CD4-positive, alpha-beta memory T cell (primary cell): ENCODE measurements around the gene NEMP2. TPM values are rescaled to one million over a fixed set of nuclear protein-coding genes. Genes with fewer than 3 reads are reported as not detected.

ENCODE experiments used
- CTCF ChIA-PET: fragments of 350-600 bp; sonication (Branson Sonifier 250); formaldehyde crosslinking; loops from one replicate; lab custom pipeline; 2021; ENCODE audit warnings: inconsistent platforms; ENCODE audit not compliant: partially characterized antibody; lab: Charles Lee
- POLR2A ChIA-PET: fragments of 350-600 bp; sonication (Branson Sonifier 250); formaldehyde crosslinking; loops from one replicate; lab custom pipeline; 2021; ENCODE audit not compliant: partially characterized antibody; lab: Charles Lee
- DNase-seq, 5 donors: peaks; one replicate each; pipeline versions ENCODE4 v3.0.0 to v3.0.0-alpha.2; 2020 to 2022; ENCODE audit warnings: mixed read lengths in 1 of 5
- H3K27ac ChIP-seq: one replicate; pipeline ENCODE4 v1.7.0; 2013; ENCODE audit warnings: low read depth, low read length
- H3K27me3 ChIP-seq: 2 replicates; pipeline ENCODE4 v1.7.0; 2013; ENCODE audit warnings: mild to moderate bottlenecking, low read length, moderate library complexity; ENCODE audit not compliant: insufficient read depth
- H3K36me3 ChIP-seq: 2 replicates; pipeline ENCODE4 v1.7.0; 2013; ENCODE audit warnings: mild to moderate bottlenecking, low read length, moderate library complexity; ENCODE audit not compliant: insufficient read depth
- H3K4me1 ChIP-seq: 2 replicates; pipeline ENCODE4 v1.7.0; 2013; ENCODE audit warnings: mild to moderate bottlenecking, low read length, moderate library complexity; ENCODE audit not compliant: insufficient read depth
- H3K4me3 ChIP-seq, 2 donors: one replicate each; pipeline ENCODE4 v1.7.0; 2013; ENCODE audit warnings: low read length in 2 of 2, mild to moderate bottlenecking in 1 of 2
- H3K9me3 ChIP-seq, 2 donors: one replicate each; pipeline ENCODE4 v1.7.0; 2013; ENCODE audit warnings: low read length in 2 of 2, control low read depth in 1 of 2; ENCODE audit not compliant: control insufficient read depth in 1 of 2
- H3K27ac Mint-ChIP-seq, 7 donors: one replicate each; pipeline ENCODE4 v1.8.0; 2020 to 2021; ENCODE audit warnings: mixed read lengths in 7 of 7, mild to moderate bottlenecking in 6 of 7, inconsistent platforms in 3 of 7, moderate library complexity in 3 of 7
- H3K27me3 Mint-ChIP-seq, 2 donors: one replicate each; pipeline ENCODE4 v1.8.0; 2020 to 2021; ENCODE audit warnings: mixed read lengths in 2 of 2
- H3K36me3 Mint-ChIP-seq, 2 donors: one replicate each; pipeline ENCODE4 v1.8.0; 2020 to 2021; ENCODE audit warnings: mixed read lengths in 2 of 2, inconsistent platforms in 1 of 2, mild to moderate bottlenecking in 1 of 2
- H3K4me1 Mint-ChIP-seq, 4 donors: one replicate each; pipeline ENCODE4 v1.8.0; 2020 to 2021; ENCODE audit warnings: mixed read lengths in 4 of 4, mild to moderate bottlenecking in 1 of 4
- H3K4me3 Mint-ChIP-seq, 8 donors: one replicate each; pipeline ENCODE4 v1.8.0; 2020 to 2021; ENCODE audit warnings: mixed read lengths in 8 of 8, mild to moderate bottlenecking in 7 of 8, moderate library complexity in 6 of 8, inconsistent platforms in 3 of 8
- H3K9me3 Mint-ChIP-seq, 8 donors: one replicate each; pipeline ENCODE4 v1.8.0; 2020 to 2021; ENCODE audit warnings: mixed read lengths in 8 of 8, mild to moderate bottlenecking in 5 of 8, inconsistent platforms in 3 of 8, moderate library complexity in 1 of 8
- intact Hi-C: fragments of 100-400 bp; cut with micrococcal nuclease; formaldehyde crosslinking; loops from one replicate; pipeline ENCODE4 v1.15.1; 2023
- polyA plus RNA-seq, 2 donors: library from polyadenylated mRNA; unstranded; fragments of 300-500 nt; fragmentation: Illumina TruSeq; gene quantifications; one replicate each; pipeline ENCODE4 v1.2.3, GENCODE V29; 2021
- total RNA-seq, 2 experiments: library from RNA; stranded (reverse); gene quantifications; one replicate each; pipeline ENCODE4 v1.2.3, GENCODE V29; 2021

Gene NEMP2
- total and polyA plus RNA-seq, 4 experiments from 2014 or later = 10.9 to 21.2 (median 16.3) TPM

DNA sequence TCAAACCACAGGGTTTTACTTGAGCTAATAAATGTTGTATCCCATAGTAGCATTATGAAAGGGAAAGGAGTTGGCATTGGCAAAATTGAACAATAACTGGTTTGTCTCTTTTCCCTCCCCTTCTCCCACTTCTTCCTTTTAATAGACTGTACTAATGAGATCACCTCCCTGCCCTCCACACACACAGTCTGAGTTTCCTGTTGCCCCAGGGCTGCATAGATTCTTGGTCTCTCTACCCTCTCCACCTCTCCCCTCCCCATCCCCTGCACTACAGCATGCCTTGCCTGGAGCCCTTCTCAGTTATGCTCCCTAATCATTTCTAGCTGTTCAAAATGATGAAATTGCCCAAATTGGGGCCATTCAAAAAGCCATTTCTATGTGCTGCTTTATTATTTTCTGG, 37.2 kb upstream of the NEMP2 start:
- no peak overlapping the region for H3K4me3 Mint-ChIP-seq
- DNase-seq = no peak
- ChIA-PET POLR2A (interaction anchor here (0.6 kb wide), 1 partner anchor 38 kb away, joined by 3 read pairs; no protein-coding TSS in a partner anchor), CTCF (interaction anchor here (1.1 to 1.8 kb wide), 2 partner anchors 10 to 17 kb away, joined by 5 read pairs; no protein-coding TSS in a partner anchor)
- Histone ChIP-seq H3K9me3 (no peaks in the 10 kb centered on the region), H3K4me3 (no peak overlapping the region), H3K27me3 (no peaks in the 10 kb centered on the region), H3K4me1 (peaks cover 19% of the 10 kb centered on the region), H3K27ac (no peak overlapping the region), H3K36me3 (no peaks in the 10 kb centered on the region)
- intact Hi-C loops = no loop called here
- peak overlapping the region in 1 of 7 donors; percentile 79 for H3K27ac Mint-ChIP-seq
- H3K36me3 Mint-ChIP-seq = peaks cover 4 to 5% of the 10 kb centered on the region in 2 donors
- H3K27me3 Mint-ChIP-seq = no peaks in the 10 kb centered on the region
- H3K9me3 Mint-ChIP-seq = peaks cover 0 to 14% (median 12%) of the 10 kb centered on the region in 8 donors
- H3K4me1 Mint-ChIP-seq = peaks cover 9 to 22% (median 15%) of the 10 kb centered on the region in 4 donors

DNA sequence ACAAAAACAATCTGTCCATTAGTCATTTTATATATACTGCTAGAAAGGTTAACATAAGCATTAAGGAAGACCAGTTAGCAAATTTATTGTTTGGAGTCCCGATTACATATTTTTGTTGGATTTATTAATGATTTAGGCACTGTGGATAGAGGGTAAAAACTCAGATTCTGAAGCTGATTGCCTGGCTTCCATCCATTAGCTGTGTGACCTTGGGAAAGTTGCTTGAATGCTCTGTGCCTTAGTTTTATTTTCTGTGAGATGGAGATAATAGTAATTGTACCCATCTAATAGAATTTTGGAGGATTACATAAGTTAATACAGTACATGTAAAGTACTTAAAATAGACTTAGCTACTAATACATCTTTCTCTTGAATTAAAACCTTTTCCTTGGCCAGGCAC, 36.3 kb upstream of the NEMP2 start:
- Histone ChIP-seq H3K4me1 (peaks cover 11% of the 10 kb centered on the region), H3K4me3 (no peak overlapping the region), H3K27me3 (no peaks in the 10 kb centered on the region), H3K9me3 (no peaks in the 10 kb centered on the region), H3K27ac (no peak overlapping the region), H3K36me3 (no peaks in the 10 kb centered on the region)
- Mint-ChIP-seq H3K27ac (no peak overlapping the region), H3K4me3 (no peak overlapping the region), H3K9me3 (peaks cover 0 to 22% (median 13%) of the 10 kb centered on the region in 8 donors), H3K4me1 (peaks cover 7 to 14% (median 9%) of the 10 kb centered on the region in 4 donors), H3K36me3 (peaks cover 5% of the 10 kb centered on the region in 2 donors), H3K27me3 (no peaks in the 10 kb centered on the region)
- CTCF ChIA-PET = interaction anchor here (1.8 kb wide), 1 partner anchor 17 kb away, joined by 5 read pairs; no protein-coding TSS in a partner anchor
- POLR2A ChIA-PET = interaction anchor here (1.3 kb wide), 1 partner anchor 36 kb away, joined by 5 read pairs; the partner anchor contains the start of gene NEMP2
- intact Hi-C loops = no loop called here
- DNase-seq = no peak

DNA sequence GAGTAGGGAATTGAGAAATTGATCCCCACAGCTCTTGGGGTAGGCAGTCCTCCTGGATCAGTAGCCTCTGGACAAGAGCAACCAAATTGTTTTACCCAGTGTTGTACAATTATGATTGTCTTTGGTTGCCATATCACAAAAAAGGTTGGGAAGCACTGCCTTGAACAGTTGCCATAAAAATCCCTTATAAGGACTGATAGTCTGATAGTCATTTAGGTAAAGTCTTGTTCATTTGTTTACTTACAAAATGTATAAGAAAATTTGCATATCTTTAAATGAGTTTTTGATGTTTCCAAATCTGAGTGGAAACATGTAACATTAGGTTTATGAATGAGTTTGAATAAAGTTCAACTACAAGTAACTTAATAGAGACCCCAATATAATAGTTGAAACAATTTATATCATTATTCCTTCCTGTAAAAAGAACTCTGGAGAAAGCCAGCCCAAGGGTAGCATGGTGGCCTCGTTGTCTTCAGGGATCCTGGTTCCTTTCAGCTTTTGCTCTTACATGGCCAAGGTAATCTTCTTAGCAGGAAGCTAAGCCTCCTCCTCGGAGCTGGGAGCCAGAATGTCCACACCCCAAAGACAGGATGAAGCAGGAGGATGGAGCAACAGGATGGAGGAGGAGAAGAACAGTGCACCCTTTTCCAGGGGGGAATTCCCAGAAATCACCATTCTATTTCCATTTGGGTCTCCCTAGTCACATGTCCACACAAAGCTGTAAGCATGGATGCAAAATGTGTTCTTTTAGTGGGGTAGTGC, 35.7 kb upstream of the NEMP2 start:
- H3K9me3 Mint-ChIP-seq = peaks cover 0 to 23% (median 13%) of the 10 kb centered on the region in 8 donors
- H3K27ac Mint-ChIP-seq = peak overlapping the region in 2 of 7 donors; percentile 68 to 82
- H3K4me1 Mint-ChIP-seq = peaks cover 2 to 9% (median 5%) of the 10 kb centered on the region in 4 donors
- Histone ChIP-seq H3K4me1 (peaks cover 4% of the 10 kb centered on the region), H3K4me3 (no peak overlapping the region), H3K27ac (no peak overlapping the region), H3K27me3 (no peaks in the 10 kb centered on the region), H3K9me3 (no peaks in the 10 kb centered on the region), H3K36me3 (no peaks in the 10 kb centered on the region)
- POLR2A ChIA-PET = interaction anchor here (1.3 kb wide), 1 partner anchor 36 kb away, joined by 5 read pairs; the partner anchor contains the start of gene NEMP2
- intact Hi-C loops = no loop called here
- peak overlapping the region in 1 of 8 donors; percentile 20 for H3K4me3 Mint-ChIP-seq
- DNase-seq = no peak
- CTCF ChIA-PET = interaction anchor here (1.2 kb wide), 1 partner anchor 8 kb away, joined by 3 read pairs; no protein-coding TSS in a partner anchor
- H3K36me3 Mint-ChIP-seq = peaks cover 5% of the 10 kb centered on the region in 2 donors
- no peaks in the 10 kb centered on the region for H3K27me3 Mint-ChIP-seq

GRCh38 chr2:190564838-190565237, 30.3 kb upstream of the NEMP2 start:
- H3K36me3 ChIP-seq = no peaks in the 10 kb centered on the region
- H3K9me3 ChIP-seq = no peaks in the 10 kb centered on the region
- H3K4me3 ChIP-seq = no peak overlapping the region
- ChIA-PET POLR2A (no interaction called here), CTCF (no interaction called here)
- H3K27ac ChIP-seq = no peak overlapping the region
- Mint-ChIP-seq H3K4me1 (peaks cover 4 to 13% (median 11%) of the 10 kb centered on the region in 4 donors), H3K27me3 (no peaks in the 10 kb centered on the region), H3K4me3 (no peak overlapping the region), H3K27ac (no peak overlapping the region), H3K36me3 (peaks cover 5 to 9% of the 10 kb centered on the region in 2 donors), H3K9me3 (peaks cover 0 to 25% (median 17%) of the 10 kb centered on the region in 8 donors)
- H3K4me1 ChIP-seq = no peaks in the 10 kb centered on the region
- intact Hi-C loops = no loop called here
- no peak for DNase-seq
- H3K27me3 ChIP-seq = no peaks in the 10 kb centered on the region

DNA sequence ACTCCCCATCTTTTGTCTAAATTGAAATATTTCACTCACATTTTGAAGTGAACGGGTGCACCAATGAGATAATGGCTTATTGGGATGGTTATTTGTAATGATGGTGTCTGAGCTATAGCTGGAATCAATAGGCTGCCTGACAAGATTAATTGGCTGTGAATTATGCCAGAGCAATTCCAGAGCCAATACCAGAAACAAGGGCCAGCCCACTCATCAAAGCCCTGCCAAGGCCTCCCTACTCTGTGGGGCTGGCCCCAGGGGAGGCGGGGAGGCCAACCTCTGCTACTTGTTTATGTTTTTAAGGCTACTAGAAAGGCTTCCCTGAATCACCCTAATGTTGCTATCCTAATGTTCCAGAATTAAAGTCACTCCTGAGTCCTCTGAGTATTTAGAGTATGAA, 29.1 kb upstream of the NEMP2 start:
- Histone ChIP-seq H3K27ac (no peak overlapping the region), H3K4me3 (no peak overlapping the region), H3K27me3 (no peaks in the 10 kb centered on the region), H3K9me3 (no peaks in the 10 kb centered on the region), H3K4me1 (no peaks in the 10 kb centered on the region), H3K36me3 (no peaks in the 10 kb centered on the region)
- peaks cover 0 to 25% (median 17%) of the 10 kb centered on the region in 8 donors for H3K9me3 Mint-ChIP-seq
- H3K27ac Mint-ChIP-seq = no peak overlapping the region
- ChIA-PET CTCF (no interaction called here), POLR2A (no interaction called here)
- DNase-seq = no peak
- peaks cover 4 to 13% (median 11%) of the 10 kb centered on the region in 4 donors for H3K4me1 Mint-ChIP-seq
- H3K36me3 Mint-ChIP-seq = peaks cover 5 to 9% of the 10 kb centered on the region in 2 donors
- intact Hi-C loops = no loop called here
- H3K4me3 Mint-ChIP-seq = no peak overlapping the region
- no peaks in the 10 kb centered on the region for H3K27me3 Mint-ChIP-seq

DNA sequence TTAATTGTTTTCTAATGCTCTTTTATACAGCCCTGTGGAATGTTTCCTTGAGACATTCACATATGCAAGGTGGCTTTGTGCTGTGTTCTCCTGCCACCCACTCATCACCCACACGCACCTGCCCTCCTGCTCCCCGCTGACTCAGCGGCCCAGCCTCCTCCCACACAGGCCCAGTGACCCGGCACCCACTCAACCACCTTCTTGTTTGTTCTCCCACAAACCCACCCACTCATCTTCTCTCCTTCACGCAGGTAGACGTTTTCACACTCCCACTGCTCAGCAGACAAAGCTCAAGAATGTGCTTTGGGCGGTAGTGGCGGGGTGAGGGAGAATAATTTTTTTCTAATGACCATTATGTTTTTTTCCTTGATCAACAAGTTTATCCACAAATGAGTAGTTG, 28.6 kb upstream of the NEMP2 start:
- peaks cover 4 to 13% (median 11%) of the 10 kb centered on the region in 4 donors for H3K4me1 Mint-ChIP-seq
- CTCF ChIA-PET = no interaction called here
- H3K36me3 Mint-ChIP-seq = peaks cover 5 to 9% of the 10 kb centered on the region in 2 donors

DNA sequence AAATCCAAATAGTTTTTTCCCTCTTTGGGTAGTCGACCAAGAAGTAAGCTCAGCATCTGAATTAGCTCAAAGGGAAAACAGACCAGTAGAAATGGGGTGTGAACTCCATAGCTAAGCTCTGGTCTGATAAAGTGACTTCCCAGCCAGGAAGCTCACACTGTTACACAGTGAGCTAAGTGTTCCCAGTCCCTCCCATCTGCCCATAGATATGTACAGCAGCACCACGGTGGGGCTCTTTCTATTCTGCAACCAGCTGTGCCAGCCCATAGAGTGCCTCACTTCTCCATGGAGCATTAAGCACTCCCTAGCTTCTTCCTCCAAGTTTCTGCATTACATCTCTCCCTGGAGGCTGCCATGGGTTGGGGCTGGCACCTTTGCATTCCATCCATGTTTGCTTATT, 27.6 kb upstream of the NEMP2 start:
- peak overlapping the region in 1 of 7 donors; percentile 10 for H3K27ac Mint-ChIP-seq
- H3K9me3 Mint-ChIP-seq = peaks cover 0 to 18% (median 9%) of the 10 kb centered on the region in 8 donors
- CTCF ChIA-PET = interaction anchor here (1.1 to 1.8 kb wide), 3 partner anchors 10 to 118 kb away, joined by 4 to 6 read pairs (median 5); no protein-coding TSS in a partner anchor
- Histone ChIP-seq H3K4me3 (no peak overlapping the region), H3K9me3 (no peaks in the 10 kb centered on the region), H3K27me3 (no peaks in the 10 kb centered on the region), H3K36me3 (no peaks in the 10 kb centered on the region), H3K4me1 (no peaks in the 10 kb centered on the region), H3K27ac (no peak overlapping the region)
- intact Hi-C loops = no loop called here
- POLR2A ChIA-PET = no interaction called here
- H3K36me3 Mint-ChIP-seq = peaks cover 2 to 4% of the 10 kb centered on the region in 2 donors
- no peak overlapping the region for H3K4me3 Mint-ChIP-seq
- DNase-seq = no peak
- H3K4me1 Mint-ChIP-seq = peaks cover 4 to 13% (median 11%) of the 10 kb centered on the region in 4 donors
- no peaks in the 10 kb centered on the region for H3K27me3 Mint-ChIP-seq

More for the DNA sequence above, 28.6 kb upstream of the NEMP2 start:
- Histone ChIP-seq H3K4me3 (no peak overlapping the region), H3K9me3 (no peaks in the 10 kb centered on the region), H3K27ac (no peak overlapping the region), H3K4me1 (no peaks in the 10 kb centered on the region), H3K27me3 (no peaks in the 10 kb centered on the region), H3K36me3 (no peaks in the 10 kb centered on the region)
- intact Hi-C loops = no loop called here
- Mint-ChIP-seq H3K27me3 (no peaks in the 10 kb centered on the region), H3K27ac (peak overlapping the region in 3 of 7 donors; percentile 9 to 73 (median 25)), H3K9me3 (peaks cover 0 to 24% (median 16%) of the 10 kb centered on the region in 8 donors), H3K4me3 (peak overlapping the region in 3 of 8 donors; percentile 30 to 44 (median 32))
- POLR2A ChIA-PET = no interaction called here
- DNase-seq = no peak
